GM18520 (cell line): ENCODE measurements around the gene B4GALNT1.

Experiments used
- ATAC-seq: cut with Tn5 transposase; IDR thresholded peaks from one replicate; pipeline ENCODE4 v1.9.1; 2021; ENCODE audit not compliant: unreplicated experiment

B4GALNT1 gene

DNA sequence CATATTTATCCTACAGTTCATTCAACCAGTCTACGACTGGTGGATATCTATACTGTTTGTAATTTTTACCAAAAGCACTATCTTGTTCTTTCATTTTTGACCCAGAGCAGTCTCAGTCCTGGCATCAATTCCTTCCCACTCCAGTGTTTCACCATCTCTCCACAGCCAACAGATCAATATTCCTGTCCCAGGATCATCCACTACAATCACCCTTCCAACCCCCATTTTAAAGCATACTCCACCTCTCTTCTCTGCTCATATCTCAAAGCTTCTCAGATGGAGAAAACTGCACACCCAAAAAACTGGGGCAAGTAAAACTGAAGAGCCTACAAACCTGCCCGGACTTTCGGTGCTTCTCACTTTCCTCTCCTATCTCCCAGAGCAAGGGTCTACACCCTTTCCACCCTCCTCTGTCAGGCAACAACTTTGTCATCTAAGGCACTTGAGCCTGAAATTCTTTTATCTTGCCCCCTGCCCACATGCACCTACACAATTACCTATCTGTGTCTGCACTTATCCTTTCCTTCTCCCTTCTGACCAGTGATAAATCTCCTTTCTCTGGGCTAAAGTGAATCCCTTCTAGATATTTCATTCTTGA lies 46.1 kb downstream of the B4GALNT1 start:
- ATAC-seq: no peak

DNA sequence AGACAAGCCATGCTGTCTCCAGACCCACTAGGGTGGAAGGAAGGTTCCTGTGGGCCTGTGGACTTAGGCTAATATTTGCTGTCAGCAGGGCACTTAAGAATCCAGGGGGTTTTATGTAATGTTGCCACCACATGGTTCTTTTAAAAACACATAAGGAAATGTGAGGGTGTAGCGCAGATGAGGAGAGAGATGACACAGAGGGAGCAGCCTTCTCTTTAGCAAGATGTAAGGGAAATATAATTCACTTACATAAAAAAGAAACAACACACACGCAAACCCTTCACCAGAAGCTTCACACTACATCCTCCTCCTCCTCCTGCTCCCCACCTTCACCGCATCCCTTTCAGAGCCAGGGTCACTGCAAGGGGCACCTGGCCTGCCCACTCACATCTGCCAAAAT lies 46.9 kb downstream of the B4GALNT1 start:
- no peak for ATAC-seq

GRCh38 chr12:57585156-57585555 lies 47.8 kb downstream of the B4GALNT1 start:
- no peak for ATAC-seq

- ATAC-seq: no peak
These were observed 48.3 kb downstream of the B4GALNT1 start for GRCh38 chr12:57584690-57585089.

- ATAC-seq: no peak
These were observed 49.0 kb downstream of the B4GALNT1 start for GRCh38 chr12:57584050-57584449.

- ATAC-seq: peak; percentile 82
These were observed 49.8 kb downstream of the B4GALNT1 start for GRCh38 chr12:57583008-57583831.

- no peak for ATAC-seq
These were observed 50.6 kb downstream of the B4GALNT1 start for GRCh38 chr12:57582440-57582839.

DNA sequence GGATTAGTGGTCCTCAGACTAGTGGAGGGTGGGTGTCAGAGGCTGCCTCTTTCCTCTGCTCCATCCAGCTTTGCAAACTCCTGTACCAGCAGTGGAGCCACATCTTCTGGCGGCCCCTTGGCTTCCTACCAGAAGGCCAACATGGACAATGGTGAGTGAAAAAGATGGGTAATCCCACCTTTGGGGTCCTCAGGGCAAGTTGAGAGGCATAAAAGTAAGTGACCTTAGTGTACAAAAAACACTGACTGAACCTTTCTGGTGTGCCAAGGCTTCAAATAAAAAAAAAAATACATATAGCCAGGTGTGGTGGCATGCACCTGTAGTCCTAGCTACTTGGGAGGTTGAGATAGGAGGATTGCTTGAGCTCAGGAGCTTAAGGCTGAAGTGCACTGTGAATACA lies 51.2 kb downstream of the B4GALNT1 start:
- no peak for ATAC-seq

DNA sequence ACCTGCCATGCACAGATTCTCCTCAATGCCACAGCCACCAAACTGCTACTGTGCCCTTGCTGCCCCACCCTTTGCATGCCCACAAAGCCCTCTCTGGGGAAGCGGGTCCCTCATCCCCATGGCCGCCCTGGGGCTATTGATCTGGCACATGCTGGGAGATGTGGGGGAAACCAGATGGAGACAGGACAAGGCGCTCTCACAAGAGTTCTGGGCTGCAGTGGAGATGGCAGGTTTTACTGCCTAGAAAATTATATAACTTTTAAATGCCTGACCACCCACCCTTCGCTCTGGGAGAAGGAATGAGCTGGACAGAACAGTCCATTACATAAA lies 52.6 kb downstream of the B4GALNT1 start:
- ATAC-seq: no peak

- no peak for ATAC-seq
These were observed 53.1 kb downstream of the B4GALNT1 start for GRCh38 chr12:57579677-57580465.

GRCh38 chr12:57579011-57579410 lies 54.0 kb downstream of the B4GALNT1 start:
- no peak for ATAC-seq

GRCh38 chr12:57577981-57578758 lies 54.8 kb downstream of the B4GALNT1 start:
- no peak for ATAC-seq

DNA sequence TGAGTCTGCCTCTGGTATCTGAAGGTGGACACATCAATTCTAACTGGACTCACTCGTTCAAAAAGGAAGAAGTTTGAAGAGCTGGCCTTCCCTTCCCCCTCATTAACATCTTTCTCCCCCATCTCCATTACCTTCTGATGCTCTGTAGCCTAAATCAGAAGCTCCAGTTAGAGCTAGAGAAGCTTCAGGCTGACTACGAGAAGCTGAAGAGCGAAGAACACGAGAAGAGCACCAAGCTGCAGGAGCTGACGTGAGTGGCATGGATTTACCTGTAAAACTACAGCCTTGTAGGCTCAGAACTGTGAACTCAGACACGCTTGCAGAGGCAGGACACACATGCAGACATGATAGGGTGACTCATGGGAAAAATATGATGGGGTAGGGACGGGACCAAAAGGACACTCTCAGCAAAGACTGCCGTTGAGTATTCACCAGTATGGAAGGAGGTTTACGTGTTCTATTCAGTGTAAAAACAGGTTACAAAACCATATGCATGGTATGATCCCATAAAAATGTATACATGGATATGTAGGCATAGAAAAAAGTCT lies 56.3 kb downstream of the B4GALNT1 start:
- no peak for ATAC-seq
